ENCODE results near the gene CLSTN2.

- TF ChIP-seq CTCF (conservative IDR thresholded peaks at IDR 0.05) (no peak), EZH2 (IDR thresholded peaks at IDR 0.05; ENCODE audit: low read depth) (no peak)
Observed at GRCh38 chr3:140166861-140167599, 232.0 kb downstream of the CLSTN2 start.

Measured in PC-9 (cell line).